AG09309 (cell line): ENCODE measurements around the gene UBASH3B.

Experiments
- DNase-seq: peaks from one replicate; pipeline ENCODE4 v3.0.0-alpha.2; 2010; ENCODE audit warnings: low read depth
- H3K4me3 ChIP-seq: 2 replicates; pipeline ENCODE4 v1.5.1; 2011; ENCODE audit warnings: mild to moderate bottlenecking, low read depth, low read length, moderate library complexity; ENCODE audit not compliant: control insufficient read depth
- CTCF ChIP-seq: IDR thresholded peaks from 2 replicates; pipeline ENCODE4 v1.5.1; 2011; ENCODE audit warnings: mild to moderate bottlenecking, low read depth, low read length, inconsistent platforms; ENCODE audit not compliant: insufficient read depth, control insufficient read depth; ENCODE audit errors: missing control alignments

The UBASH3B gene

GRCh38 chr11:122788781-122789535 lies 133.4 kb downstream of the UBASH3B start:
- no peak for DNase-seq
- no peak for TF ChIP-seq CTCF
- no peak overlapping the region for H3K4me3 ChIP-seq

- TF ChIP-seq CTCF = no peak
- no peak overlapping the region for H3K4me3 ChIP-seq
- DNase-seq = no peak
Measured at GRCh38 chr11:122789907-122790306, 134.4 kb downstream of the UBASH3B start.

DNA sequence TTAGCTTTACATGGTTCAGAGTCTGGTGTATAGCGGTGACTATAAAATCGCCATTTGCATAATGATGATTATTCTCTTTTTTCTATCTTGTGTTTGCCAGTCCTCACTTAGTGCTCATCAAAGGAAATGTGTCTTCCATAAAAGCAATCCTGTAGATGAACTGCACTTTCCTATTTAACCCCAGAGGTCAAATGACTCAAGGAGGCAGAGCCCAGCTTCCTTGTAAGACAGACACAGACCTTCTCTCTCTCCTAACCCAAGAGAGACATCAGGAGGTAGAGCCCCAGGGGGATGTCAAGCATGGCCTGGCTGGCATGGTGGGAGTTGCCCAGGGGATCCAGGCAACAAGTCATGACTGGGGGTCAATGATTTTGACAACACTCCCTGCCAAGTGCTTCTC lies 135.9 kb downstream of the UBASH3B start:
- no peak overlapping the region for H3K4me3 ChIP-seq
- TF ChIP-seq CTCF = no peak
- DNase-seq = no peak

GRCh38 chr11:122791836-122792235 lies 136.3 kb downstream of the UBASH3B start:
- no peak for TF ChIP-seq CTCF
- H3K4me3 ChIP-seq = no peak overlapping the region
- no peak for DNase-seq

- no peak for TF ChIP-seq CTCF
- DNase-seq = no peak
- H3K4me3 ChIP-seq = no peak overlapping the region
Measured at GRCh38 chr11:122793515-122793914, 138.0 kb downstream of the UBASH3B start.

- H3K4me3 ChIP-seq = no peak overlapping the region
- TF ChIP-seq CTCF = no peak
- no peak for DNase-seq
Measured at GRCh38 chr11:122795307-122795706, 139.8 kb downstream of the UBASH3B start.
